Activated T-cell treated with anti-CD3 and anti-CD28 coated beads, Interleukin-2, amount 50 U/mL, for 24 hours (primary cell): ENCODE data around the gene TRAF5.
"Not testable (repeated sequence)": the region's sequence is repeated elsewhere in the genome, so short reads cannot be mapped to it uniquely, and the experiment has no call there.

Source experiments
- DNase-seq: peaks from one replicate; pipeline ENCODE4 v3.0.0-alpha.2; 2020
- H3K27ac Mint-ChIP-seq: 2 replicates; pipeline ENCODE4 v1.8.0; 2020; ENCODE audit warnings: mild to moderate bottlenecking, mixed read lengths
- H3K27me3 Mint-ChIP-seq: 2 replicates; pipeline ENCODE4 v1.8.0; 2020; ENCODE audit warnings: mixed read lengths
- H3K36me3 Mint-ChIP-seq: 2 replicates; pipeline ENCODE4 v1.8.0; 2020; ENCODE audit warnings: low read depth, mixed read lengths
- H3K4me1 Mint-ChIP-seq: 2 replicates; pipeline ENCODE4 v1.8.0; 2020; ENCODE audit warnings: low read depth, mixed read lengths
- H3K4me3 Mint-ChIP-seq: 2 replicates; pipeline ENCODE4 v1.8.0; 2020; ENCODE audit warnings: mild to moderate bottlenecking, moderate library complexity, mixed read lengths
- H3K9me3 Mint-ChIP-seq: 2 replicates; pipeline ENCODE4 v1.8.0; 2020; ENCODE audit warnings: mixed read lengths

Gene TRAF5

DNA sequence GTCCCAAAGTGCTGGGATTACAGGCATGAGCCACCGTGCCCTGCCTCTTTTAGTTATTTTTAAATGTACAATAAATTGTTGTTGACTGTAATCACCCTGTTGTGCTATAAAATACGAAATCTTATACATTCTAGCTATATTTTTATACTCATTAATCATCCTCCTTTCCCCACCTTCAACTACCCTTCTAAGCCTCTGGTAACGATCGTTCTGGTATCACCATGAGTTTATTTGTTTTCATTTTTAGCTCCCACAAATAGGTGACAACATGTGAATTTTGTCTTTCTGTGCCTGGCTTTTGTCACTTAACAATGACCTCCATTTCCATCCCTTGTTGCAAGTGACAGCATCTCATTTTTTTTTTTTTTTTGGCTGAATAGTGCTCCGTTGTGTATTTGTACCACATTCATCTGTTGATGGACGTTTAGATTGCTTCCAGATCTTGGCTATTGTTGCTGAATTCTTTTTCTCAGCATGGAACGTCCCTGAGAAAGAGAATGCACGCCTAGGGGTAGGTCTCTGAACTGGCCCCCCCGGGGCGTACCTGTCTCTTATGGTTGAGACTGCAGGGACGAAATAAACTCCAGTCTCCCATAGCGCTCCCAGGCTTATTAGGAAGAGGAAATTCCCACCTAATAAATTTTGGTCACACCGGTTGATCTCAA, 71.8 kb downstream of the TRAF5 start:
- not testable (repeated sequence) for H3K4me3 Mint-ChIP-seq, H3K27ac Mint-ChIP-seq, DNase-seq, H3K4me1 Mint-ChIP-seq, H3K27me3 Mint-ChIP-seq, H3K9me3 Mint-ChIP-seq
- peaks cover 29% of the 10 kb centered on the region for H3K36me3 Mint-ChIP-seq

DNA sequence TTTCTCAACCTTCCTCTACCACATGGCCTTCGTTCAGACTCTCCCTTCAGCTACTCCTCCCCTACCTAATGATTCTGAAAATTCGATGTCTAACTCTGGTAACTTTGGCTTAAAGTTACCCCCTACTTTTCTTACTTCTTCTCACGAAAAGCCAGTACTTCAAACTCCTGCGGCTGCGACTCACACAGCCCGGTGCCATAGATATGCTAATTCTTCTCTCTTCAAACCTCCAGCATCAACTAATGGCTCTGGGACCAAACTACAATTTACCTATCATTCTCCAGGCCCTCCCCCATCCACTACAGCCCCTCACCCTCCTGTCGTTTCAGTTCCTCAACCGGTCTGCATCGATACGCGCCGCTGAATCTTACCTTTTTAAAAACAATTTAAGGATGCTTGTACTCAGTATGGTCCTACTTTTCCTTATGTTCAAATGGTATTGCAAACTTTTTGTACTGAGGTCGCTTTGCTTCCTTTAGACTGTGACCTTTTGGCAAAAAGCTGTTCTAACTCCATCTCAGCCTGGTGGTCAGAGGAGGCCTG, 73.3 kb downstream of the TRAF5 start:
- H3K27ac Mint-ChIP-seq, DNase-seq, H3K4me1 Mint-ChIP-seq, H3K27me3 Mint-ChIP-seq, H3K9me3 Mint-ChIP-seq, H3K4me3 Mint-ChIP-seq: not testable (repeated sequence)
- peaks cover 32% of the 10 kb centered on the region for H3K36me3 Mint-ChIP-seq

- H3K4me3 Mint-ChIP-seq, DNase-seq, H3K27me3 Mint-ChIP-seq, H3K27ac Mint-ChIP-seq, H3K4me1 Mint-ChIP-seq: not testable (repeated sequence)
- Mint-ChIP-seq H3K36me3 (peaks cover 40% of the 10 kb centered on the region), H3K9me3 (peaks cover 12% of the 10 kb centered on the region)
Measured at GRCh38 chr1:211401751-211402150, 75.1 kb downstream of the TRAF5 start.

- H3K27me3 Mint-ChIP-seq, DNase-seq, H3K27ac Mint-ChIP-seq, H3K4me3 Mint-ChIP-seq: not testable (repeated sequence)
- Mint-ChIP-seq H3K9me3 (peaks cover 17% of the 10 kb centered on the region), H3K36me3 (peaks cover 37% of the 10 kb centered on the region), H3K4me1 (peaks cover 13% of the 10 kb centered on the region)
Measured at GRCh38 chr1:211406086-211406485, 79.5 kb downstream of the TRAF5 start.

DNA sequence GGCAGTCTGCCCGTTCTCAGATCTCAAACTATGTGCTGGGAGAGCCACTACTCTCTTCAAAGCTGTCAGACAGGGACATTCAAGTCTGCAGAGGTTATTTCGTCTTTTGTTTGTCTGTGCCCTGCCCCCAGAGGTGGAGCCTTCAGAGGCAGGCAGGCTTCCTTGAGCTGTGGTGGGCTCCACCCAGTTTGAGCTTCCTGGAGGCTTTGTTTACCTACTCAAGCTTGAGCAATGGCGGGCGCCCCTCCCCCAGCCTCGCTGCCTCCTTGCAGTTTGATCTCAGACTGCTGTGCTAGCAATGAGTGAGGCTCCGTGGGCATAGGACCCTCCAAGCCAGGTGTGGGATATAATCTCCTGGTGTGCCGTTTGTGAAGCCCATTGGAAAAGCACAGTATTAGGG, 81.1 kb downstream of the TRAF5 start:
- not testable (repeated sequence) for H3K4me3 Mint-ChIP-seq, DNase-seq, H3K27me3 Mint-ChIP-seq, H3K27ac Mint-ChIP-seq
- Mint-ChIP-seq H3K4me1 (peaks cover 13% of the 10 kb centered on the region), H3K36me3 (peaks cover 33% of the 10 kb centered on the region), H3K9me3 (peaks cover 15% of the 10 kb centered on the region)

GRCh38 chr1:211411639-211412038, 85.0 kb downstream of the TRAF5 start:
- no peak overlapping the region for H3K4me3 Mint-ChIP-seq
- H3K27ac Mint-ChIP-seq = no peak overlapping the region
- DNase-seq = no peak
- H3K4me1 Mint-ChIP-seq = peaks cover 17% of the 10 kb centered on the region
- peaks cover 15% of the 10 kb centered on the region for H3K9me3 Mint-ChIP-seq
- H3K36me3 Mint-ChIP-seq = peaks cover 14% of the 10 kb centered on the region
- no peaks in the 10 kb centered on the region for H3K27me3 Mint-ChIP-seq

GRCh38 chr1:211415700-211416099, 89.1 kb downstream of the TRAF5 start:
- Mint-ChIP-seq H3K27ac (peak overlapping the region; percentile 82), H3K4me3 (peak overlapping the region; percentile 42)

DNA sequence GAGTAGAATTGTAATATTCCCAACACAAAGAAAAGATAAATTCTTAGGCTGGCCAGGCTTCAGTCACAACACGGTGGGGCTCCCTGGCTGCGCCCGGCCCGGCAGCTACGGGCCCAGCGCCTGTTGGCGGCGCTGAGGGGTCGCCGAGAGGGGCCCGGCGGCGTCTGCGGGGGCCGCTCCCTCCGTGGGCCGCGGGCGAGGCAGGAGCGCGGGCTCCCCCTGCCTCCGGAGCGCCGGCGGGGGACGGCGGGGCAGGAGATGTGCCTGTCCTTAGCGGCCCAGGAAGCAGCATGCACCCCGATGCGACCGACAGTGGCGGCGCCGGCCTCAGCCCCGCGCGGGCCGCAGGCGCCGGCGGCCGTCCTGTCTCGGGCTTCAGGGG, 89.6 kb downstream of the TRAF5 start:
- peak overlapping the region; percentile 82 for H3K27ac Mint-ChIP-seq
- peak; percentile 71 for DNase-seq
- not testable (repeated sequence) for H3K36me3 Mint-ChIP-seq, H3K27me3 Mint-ChIP-seq, H3K9me3 Mint-ChIP-seq
- peaks cover 21% of the 10 kb centered on the region for H3K4me1 Mint-ChIP-seq
- H3K4me3 Mint-ChIP-seq = peak overlapping the region; percentile 42

More at GRCh38 chr1:211415700-211416099, 89.1 kb downstream of the TRAF5 start:
- H3K9me3 Mint-ChIP-seq = peaks cover 9% of the 10 kb centered on the region
- H3K4me1 Mint-ChIP-seq = peaks cover 21% of the 10 kb centered on the region
- H3K27me3 Mint-ChIP-seq = no peaks in the 10 kb centered on the region
- H3K36me3 Mint-ChIP-seq = no peaks in the 10 kb centered on the region
- DNase-seq = no peak

- not testable (repeated sequence) for H3K27me3 Mint-ChIP-seq, H3K36me3 Mint-ChIP-seq, H3K9me3 Mint-ChIP-seq
- Mint-ChIP-seq H3K4me1 (peaks cover 21% of the 10 kb centered on the region), H3K27ac (peak overlapping the region; percentile 79), H3K4me3 (peak overlapping the region; percentile 56)
- DNase-seq = peak; percentile 73
Measured at GRCh38 chr1:211416628-211417323, 90.1 kb downstream of the TRAF5 start.

DNA sequence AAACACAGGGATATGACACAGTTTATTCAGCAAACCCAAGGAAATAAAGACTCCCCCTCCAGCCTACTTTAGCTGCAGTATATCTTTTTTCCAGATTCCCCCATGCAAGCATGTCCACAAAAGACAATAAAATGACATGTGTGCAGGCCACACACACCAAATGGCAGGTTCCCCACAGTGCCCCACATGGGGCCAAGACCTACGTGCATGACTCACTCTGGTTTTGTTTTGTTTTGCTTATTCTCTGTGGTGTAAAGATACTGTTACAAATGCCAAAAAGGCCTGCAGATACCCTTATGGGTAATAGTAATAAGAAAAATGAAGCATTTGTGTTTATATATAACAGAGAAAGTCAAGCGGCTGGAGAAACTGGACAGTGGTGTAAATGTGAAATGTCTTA, 93.8 kb downstream of the TRAF5 start:
- Mint-ChIP-seq H3K4me1 (peaks cover 21% of the 10 kb centered on the region), H3K27me3 (no peaks in the 10 kb centered on the region), H3K36me3 (no peaks in the 10 kb centered on the region), H3K9me3 (peaks cover 4% of the 10 kb centered on the region), H3K4me3 (no peak overlapping the region), H3K27ac (no peak overlapping the region)
- DNase-seq = no peak

DNA sequence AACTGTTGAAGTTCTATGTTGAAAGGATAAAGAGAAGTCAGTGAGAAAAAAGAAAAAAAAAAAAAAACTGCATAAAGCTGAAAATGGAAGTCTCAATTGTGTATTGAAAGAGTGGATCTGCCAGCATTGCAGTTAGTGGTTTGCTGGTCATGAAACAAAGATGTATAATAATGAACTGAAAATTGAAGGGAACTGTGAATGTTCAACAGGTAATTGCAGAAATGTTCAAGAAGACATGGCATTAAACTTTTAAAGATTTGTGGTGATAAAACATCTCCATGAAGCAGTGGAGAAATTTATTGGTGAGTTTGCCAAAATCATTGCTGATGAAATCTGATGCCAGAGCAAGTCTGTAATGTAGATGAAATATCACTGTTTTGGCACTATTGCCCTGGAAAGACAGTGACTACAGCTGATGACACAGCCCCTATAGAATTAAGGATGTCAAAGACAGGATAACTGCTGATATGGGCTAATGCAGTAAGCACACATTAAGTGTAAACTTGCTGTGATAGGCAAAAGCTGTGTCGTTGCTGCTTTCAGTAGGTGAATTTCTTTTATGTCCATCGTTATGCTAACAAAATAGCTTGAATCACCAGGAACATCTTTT, 94.3 kb downstream of the TRAF5 start:
- H3K4me1 Mint-ChIP-seq = peaks cover 18% of the 10 kb centered on the region
- no peak overlapping the region for H3K4me3 Mint-ChIP-seq
- no peak overlapping the region for H3K27ac Mint-ChIP-seq
- H3K36me3 Mint-ChIP-seq = no peaks in the 10 kb centered on the region
- no peak for DNase-seq
- no peaks in the 10 kb centered on the region for H3K27me3 Mint-ChIP-seq
- H3K9me3 Mint-ChIP-seq = peaks cover 1% of the 10 kb centered on the region

DNA sequence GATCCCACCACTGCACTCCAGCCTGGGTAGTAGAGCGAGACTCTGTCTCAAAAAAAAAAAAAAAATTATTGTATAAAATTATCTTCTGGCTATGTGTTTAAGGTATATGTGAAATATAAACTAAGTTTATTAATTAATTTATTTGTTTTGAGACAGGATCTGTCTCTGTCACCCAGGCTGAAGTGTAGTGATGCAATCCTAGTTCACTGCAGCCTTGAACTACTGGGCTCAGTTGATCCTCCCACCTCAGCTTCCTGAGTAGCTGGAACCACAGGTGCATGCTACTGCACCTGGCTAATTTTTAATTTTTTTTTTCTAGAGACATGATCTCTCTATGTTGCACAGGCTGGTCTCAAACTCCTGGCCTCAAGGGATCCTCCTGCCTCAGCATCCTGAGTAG, 97.4 kb downstream of the TRAF5 start:
- Mint-ChIP-seq H3K4me3 (no peak overlapping the region), H3K36me3 (no peaks in the 10 kb centered on the region), H3K4me1 (peaks cover 7% of the 10 kb centered on the region), H3K27ac (no peak overlapping the region), H3K27me3 (no peaks in the 10 kb centered on the region), H3K9me3 (no peaks in the 10 kb centered on the region)
- DNase-seq = no peak
